H1 (cell line): ENCODE results near the gene ANKRD2. TPM values are rescaled to one million over a fixed set of nuclear protein-coding genes. Genes with fewer than 3 reads are reported as not detected.

Source experiments
- SP4 ChIP-seq: IDR thresholded peaks from 2 replicates; pipeline ENCODE4 v1.6.1; 2012; ENCODE audit warnings: low read length, inconsistent platforms
- polyA plus RNA-seq, 7 experiments: library from polyadenylated mRNA; depleted of rRNA in 3 of 7; stranded (reverse) in 5 of 7; unstranded in 2 of 7; fragments of >200 nt in 5 of 7; fragments of 200-250 nt in 2 of 7; gene quantifications; 1 replicate in 5 of 7; 2 replicates in 1 of 7; 4 replicates in 1 of 7; pipeline versions ENCODE4 v1.2.1 to v1.2.3, GENCODE V29; 2011 to 2013; ENCODE audit warnings: missing spikeins in 2 of 7, mixed read lengths in 2 of 7
- total RNA-seq: library from RNA; stranded (reverse); fragmentation: NEBNext Ultra II Directional; extraction: Animal tissue kit (Norgen Biotek cat#: 25700); gene quantifications from 2 replicates; pipeline ENCODE4 v1.2.1, GENCODE V29; 2021

ANKRD2 gene
- total and polyA plus RNA-seq, 2 of the 8 experiments (the other 6 are each of a cell fraction or from before 2014, with no cell fraction given): not detected

DNA sequence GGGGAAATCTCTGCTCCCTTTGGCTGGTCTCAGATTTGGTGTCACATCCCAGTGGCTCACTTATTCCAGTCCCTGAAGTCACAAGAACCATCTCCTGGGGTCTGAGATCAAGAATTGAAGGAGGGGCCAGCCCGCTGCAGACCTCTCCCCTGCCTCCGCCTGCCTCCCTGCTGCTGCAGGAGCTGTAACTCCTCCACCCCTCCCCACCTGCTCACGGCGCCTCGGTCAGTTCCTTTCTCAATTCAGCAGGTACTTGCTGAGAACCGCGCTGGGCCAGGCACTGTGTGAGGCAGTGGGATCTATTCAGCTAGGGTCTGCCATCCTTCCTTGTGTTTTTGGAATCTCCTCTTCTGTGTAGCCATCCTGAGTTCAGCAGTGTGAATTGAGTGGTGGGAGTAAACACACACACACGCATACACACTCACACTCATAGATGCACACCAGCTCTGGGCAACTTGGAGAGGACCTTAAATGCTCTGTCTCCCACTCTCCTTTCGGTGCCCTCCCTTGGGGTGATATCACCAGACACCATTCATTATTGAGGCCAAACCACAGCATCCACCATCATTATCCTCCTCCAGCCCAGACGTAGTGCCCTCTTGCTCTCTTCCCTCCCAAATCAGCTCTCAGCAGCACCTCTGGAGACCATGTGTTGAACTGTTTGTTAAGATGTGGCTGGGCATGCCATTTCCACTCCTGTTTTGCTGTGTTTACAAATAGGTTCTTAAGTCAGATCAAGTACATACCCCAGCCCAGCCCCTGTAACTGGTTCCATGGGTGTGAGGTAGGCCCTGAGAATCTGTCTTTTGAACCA lies 22.0 kb upstream of the ANKRD2 start (continued):
- TF ChIP-seq SP4: no peak
